ENCODE data around the gene RHBDD1.

Gene RHBDD1

DNA sequence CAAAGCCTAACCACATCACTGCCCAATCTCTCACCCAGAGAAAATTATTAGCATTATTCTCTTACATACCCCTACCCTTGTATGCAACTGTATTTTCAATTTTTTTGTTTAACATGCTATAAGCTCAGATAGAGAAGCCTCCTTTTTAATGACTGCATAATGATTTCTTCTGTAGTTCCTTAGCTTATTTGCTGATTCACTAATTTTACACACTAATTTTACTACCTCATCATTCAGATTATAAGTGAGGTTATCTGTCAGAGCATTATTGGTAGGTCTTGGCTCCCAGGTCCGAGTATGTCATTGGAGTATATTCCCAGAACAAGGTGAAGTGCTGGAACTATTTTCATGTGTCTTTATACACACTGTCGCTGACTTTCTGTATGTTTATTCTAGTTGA is 45.4 kb downstream of the RHBDD1 start:
- no peak overlapping the region for H3K4ac ChIP-seq (ENCODE audit: low read depth, low read length)
- H4K91ac ChIP-seq (ENCODE audit: low read depth, low read length) = no peak overlapping the region
- no peaks in the 10 kb centered on the region for H3K79me1 ChIP-seq (ENCODE audit: low read length)
- H3K18ac ChIP-seq (ENCODE audit: low read length) = no peak overlapping the region
- no peak overlapping the region for H2AFZ ChIP-seq (ENCODE audit: insufficient read depth, low read length, poor library complexity)
- H2BK12ac ChIP-seq (ENCODE audit: low read length) = no peak overlapping the region
- no peak overlapping the region for H4K12ac ChIP-seq (ENCODE audit: low read depth, low read length)
- no peak overlapping the region for H3K27ac ChIP-seq (ENCODE audit: low read depth, low read length)
- H2BK5ac ChIP-seq (ENCODE audit: low read depth, low read length, poor library complexity) = no peak overlapping the region
- H3K36me3 ChIP-seq (ENCODE audit: control insufficient read depth in 1 of 2, insufficient read depth in 2 of 2, low read length in 2 of 2) = peaks cover 0 to 2% of the 10 kb centered on the region in 2 experiments
- no peaks in the 10 kb centered on the region for H3K9me3 ChIP-seq (ENCODE audit: insufficient read depth, low read depth, low read length)
- no peak overlapping the region for H2AK5ac ChIP-seq (ENCODE audit: low read length)
- no CpG with 5 or more reads among the region's 2 CpGs for WGBS (ENCODE audit: extremely low coverage, insufficient coverage, insufficient read length)
- no peak overlapping the region for H4K8ac ChIP-seq (ENCODE audit: low read depth, low read length)
- H3K9ac ChIP-seq (ENCODE audit: low read length) = no peak overlapping the region
- H3K23ac ChIP-seq (ENCODE audit: low read length) = no peak overlapping the region
- H2BK120ac ChIP-seq (ENCODE audit: insufficient read depth, low read length, poor library complexity) = no peak overlapping the region
- H3K79me2 ChIP-seq (ENCODE audit: control insufficient read depth, insufficient read depth, low read length, poor library complexity) = no peaks in the 10 kb centered on the region
- H3K4me1 ChIP-seq (ENCODE audit: control insufficient read depth in 1 of 2, insufficient read depth in 2 of 2, low read length in 2 of 2) = peaks cover 0 to 3% of the 10 kb centered on the region in 2 experiments
- no peaks in the 10 kb centered on the region for H3K27me3 ChIP-seq (ENCODE audit: insufficient read depth, low read length)
- DNase-seq = no peak
- H3K4me2 ChIP-seq (ENCODE audit: low read length) = no peak overlapping the region
- H3K4me3 ChIP-seq (ENCODE audit: low read depth, low read length) = no peak overlapping the region
- H3K14ac ChIP-seq (ENCODE audit: low read length) = no peak overlapping the region

DNA sequence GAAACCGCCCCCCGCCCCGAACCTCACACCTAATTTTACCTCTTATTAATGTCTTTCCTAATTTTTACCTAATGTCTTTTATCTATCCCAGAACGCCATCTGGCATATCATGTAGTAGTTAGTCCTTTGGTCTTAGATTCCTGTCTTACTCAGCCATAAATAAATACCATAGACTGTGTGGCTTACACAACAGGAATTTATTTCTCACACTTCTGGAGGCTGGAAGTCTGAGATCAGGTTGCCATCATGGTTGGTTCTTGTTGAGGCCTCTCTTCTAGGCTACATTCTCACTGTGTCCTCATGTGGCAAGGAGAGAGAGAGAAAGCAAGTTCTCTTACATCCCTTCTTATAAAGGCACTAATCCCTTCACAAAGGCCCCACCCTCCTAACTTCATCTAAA is 46.8 kb downstream of the RHBDD1 start:
- no peak overlapping the region for H3K4me3 ChIP-seq (ENCODE audit: low read depth, low read length)
- H2AFZ ChIP-seq (ENCODE audit: insufficient read depth, low read length, poor library complexity) = no peak overlapping the region
- H4K8ac ChIP-seq (ENCODE audit: low read depth, low read length) = no peak overlapping the region
- no peak overlapping the region for H3K4me2 ChIP-seq (ENCODE audit: low read length)
- no peak overlapping the region for H2AK5ac ChIP-seq (ENCODE audit: low read length)
- H2BK12ac ChIP-seq (ENCODE audit: low read length) = no peak overlapping the region
- H2BK120ac ChIP-seq (ENCODE audit: insufficient read depth, low read length, poor library complexity) = no peak overlapping the region
- WGBS (ENCODE audit: extremely low coverage, insufficient coverage, insufficient read length) = no CpG with 5 or more reads among the region's 4 CpGs
- peaks cover 0 to 4% of the 10 kb centered on the region in 2 experiments for H3K4me1 ChIP-seq (ENCODE audit: control insufficient read depth in 1 of 2, insufficient read depth in 2 of 2, low read length in 2 of 2)
- no peaks in the 10 kb centered on the region for H3K9me3 ChIP-seq (ENCODE audit: insufficient read depth, low read depth, low read length)
- H3K9ac ChIP-seq (ENCODE audit: low read length) = no peak overlapping the region
- no peaks in the 10 kb centered on the region for H3K79me2 ChIP-seq (ENCODE audit: control insufficient read depth, insufficient read depth, low read length, poor library complexity)
- no peak overlapping the region for H2BK5ac ChIP-seq (ENCODE audit: low read depth, low read length, poor library complexity)
- H3K36me3 ChIP-seq (ENCODE audit: control insufficient read depth in 1 of 2, insufficient read depth in 2 of 2, low read length in 2 of 2) = peaks cover 0 to 2% of the 10 kb centered on the region in 2 experiments
- H3K23ac ChIP-seq (ENCODE audit: low read length) = no peak overlapping the region
- H3K79me1 ChIP-seq (ENCODE audit: low read length) = no peaks in the 10 kb centered on the region
- peak in 1 of 2 donors; percentile 30 for DNase-seq
- no peaks in the 10 kb centered on the region for H3K27me3 ChIP-seq (ENCODE audit: insufficient read depth, low read length)
- H4K91ac ChIP-seq (ENCODE audit: low read depth, low read length) = no peak overlapping the region
- H3K27ac ChIP-seq (ENCODE audit: low read depth, low read length) = no peak overlapping the region
- no peak overlapping the region for H4K12ac ChIP-seq (ENCODE audit: low read depth, low read length)
- no peak overlapping the region for H3K18ac ChIP-seq (ENCODE audit: low read length)
- H3K14ac ChIP-seq (ENCODE audit: low read length) = no peak overlapping the region
- H3K4ac ChIP-seq (ENCODE audit: low read depth, low read length) = no peak overlapping the region

DNA sequence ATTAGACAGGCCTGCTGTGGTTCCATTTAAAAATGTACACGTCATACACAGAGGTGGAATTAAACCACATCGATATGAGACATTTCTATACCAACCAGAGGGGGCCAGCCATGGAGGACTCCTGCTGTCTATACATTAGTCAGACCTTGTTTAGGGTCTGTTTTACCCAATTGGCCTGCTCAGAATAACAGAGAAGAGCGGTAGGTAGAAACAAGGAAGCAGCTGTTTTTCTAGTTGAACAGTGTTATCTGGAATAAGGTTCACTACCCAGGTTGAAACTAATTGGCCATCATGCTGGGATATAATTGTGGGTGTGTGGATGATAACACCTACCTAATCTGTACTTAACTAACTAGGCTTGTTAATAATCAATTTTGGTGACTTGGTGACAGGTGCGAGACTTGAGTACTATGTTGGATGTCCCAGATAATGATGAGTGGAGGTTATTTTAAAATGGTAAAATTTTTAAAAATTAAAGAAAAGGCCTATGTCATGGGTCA is 47.5 kb downstream of the RHBDD1 start:
- no peaks in the 10 kb centered on the region for H3K27me3 ChIP-seq (ENCODE audit: insufficient read depth, low read length)
- H3K18ac ChIP-seq (ENCODE audit: low read length) = no peak overlapping the region
- H3K9ac ChIP-seq (ENCODE audit: low read length) = no peak overlapping the region
- no peaks in the 10 kb centered on the region for H3K79me2 ChIP-seq (ENCODE audit: control insufficient read depth, insufficient read depth, low read length, poor library complexity)
- H3K27ac ChIP-seq (ENCODE audit: low read depth, low read length) = no peak overlapping the region
- H2BK120ac ChIP-seq (ENCODE audit: insufficient read depth, low read length, poor library complexity) = no peak overlapping the region
- H3K14ac ChIP-seq (ENCODE audit: low read length) = no peak overlapping the region
- WGBS (ENCODE audit: extremely low coverage, insufficient coverage, insufficient read length) = no CpG with 5 or more reads among the region's 4 CpGs
- no peak overlapping the region for H4K91ac ChIP-seq (ENCODE audit: low read depth, low read length)
- no peak overlapping the region for H3K23ac ChIP-seq (ENCODE audit: low read length)
- no peak overlapping the region for H4K12ac ChIP-seq (ENCODE audit: low read depth, low read length)
- DNase-seq = no peak
- H3K4me2 ChIP-seq (ENCODE audit: low read length) = no peak overlapping the region
- no peaks in the 10 kb centered on the region for H3K9me3 ChIP-seq (ENCODE audit: insufficient read depth, low read depth, low read length)
- H4K8ac ChIP-seq (ENCODE audit: low read depth, low read length) = no peak overlapping the region
- H2AK5ac ChIP-seq (ENCODE audit: low read length) = no peak overlapping the region
- H3K79me1 ChIP-seq (ENCODE audit: low read length) = no peaks in the 10 kb centered on the region
- no peak overlapping the region for H3K4ac ChIP-seq (ENCODE audit: low read depth, low read length)
- H2BK5ac ChIP-seq (ENCODE audit: low read depth, low read length, poor library complexity) = no peak overlapping the region
- peaks cover 0 to 2% of the 10 kb centered on the region in 2 experiments for H3K36me3 ChIP-seq (ENCODE audit: control insufficient read depth in 1 of 2, insufficient read depth in 2 of 2, low read length in 2 of 2)
- no peak overlapping the region for H3K4me3 ChIP-seq (ENCODE audit: low read depth, low read length)
- no peak overlapping the region for H2BK12ac ChIP-seq (ENCODE audit: low read length)
- peaks cover 2 to 7% of the 10 kb centered on the region in 2 experiments for H3K4me1 ChIP-seq (ENCODE audit: control insufficient read depth in 1 of 2, insufficient read depth in 2 of 2, low read length in 2 of 2)
- no peak overlapping the region for H2AFZ ChIP-seq (ENCODE audit: insufficient read depth, low read length, poor library complexity)

DNA sequence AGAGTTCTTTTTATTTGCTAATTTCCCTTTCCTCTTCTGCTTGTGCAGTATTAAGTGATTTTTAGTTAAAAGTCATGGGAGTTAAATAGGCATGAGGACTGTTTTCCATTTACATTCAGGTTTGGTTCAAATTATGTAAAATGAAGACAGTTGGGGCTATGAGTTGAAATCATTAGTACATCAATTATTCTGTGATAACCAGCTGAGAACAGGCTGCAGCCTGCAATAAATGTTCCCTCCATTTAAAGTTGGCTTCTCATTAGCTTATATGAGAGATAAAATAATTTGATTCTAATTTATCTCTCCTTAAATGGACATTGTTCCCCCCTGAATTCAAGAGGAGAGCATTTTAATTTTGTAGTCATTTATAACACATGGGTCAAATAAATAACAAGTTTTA is 48.3 kb downstream of the RHBDD1 start:
- Histone ChIP-seq H3K14ac (ENCODE audit: low read length) (no peak overlapping the region), H4K12ac (ENCODE audit: low read depth, low read length) (no peak overlapping the region), H4K91ac (ENCODE audit: low read depth, low read length) (no peak overlapping the region), H2BK12ac (ENCODE audit: low read length) (no peak overlapping the region), H4K8ac (ENCODE audit: low read depth, low read length) (no peak overlapping the region), H3K4ac (ENCODE audit: low read depth, low read length) (no peak overlapping the region), H3K27ac (ENCODE audit: low read depth, low read length) (no peak overlapping the region), H3K4me2 (ENCODE audit: low read length) (no peak overlapping the region), H3K27me3 (ENCODE audit: insufficient read depth, low read length) (no peaks in the 10 kb centered on the region), H3K79me2 (ENCODE audit: control insufficient read depth, insufficient read depth, low read length, poor library complexity) (no peaks in the 10 kb centered on the region), H2AFZ (ENCODE audit: insufficient read depth, low read length, poor library complexity) (no peak overlapping the region), H3K9ac (ENCODE audit: low read length) (no peak overlapping the region), H3K9me3 (ENCODE audit: insufficient read depth, low read depth, low read length) (no peaks in the 10 kb centered on the region), H3K18ac (ENCODE audit: low read length) (no peak overlapping the region), H2BK120ac (ENCODE audit: insufficient read depth, low read length, poor library complexity) (no peak overlapping the region), H3K4me1 (ENCODE audit: control insufficient read depth in 1 of 2, insufficient read depth in 2 of 2, low read length in 2 of 2) (peaks cover 2 to 9% of the 10 kb centered on the region in 2 experiments), H3K4me3 (ENCODE audit: low read depth, low read length) (no peak overlapping the region), H3K36me3 (ENCODE audit: control insufficient read depth in 1 of 2, insufficient read depth in 2 of 2, low read length in 2 of 2) (peaks cover 0 to 2% of the 10 kb centered on the region in 2 experiments), H2BK5ac (ENCODE audit: low read depth, low read length, poor library complexity) (no peak overlapping the region), H2AK5ac (ENCODE audit: low read length) (no peak overlapping the region), H3K79me1 (ENCODE audit: low read length) (no peaks in the 10 kb centered on the region), H3K23ac (ENCODE audit: low read length) (no peak overlapping the region)
- DNase-seq = no peak
